Keratinocyte (primary cell): ENCODE measurements around the gene SAMD3.

Source experiments
- CTCF ChIP-seq, 3 experiments: IDR thresholded peaks in 1 of 3; conservative IDR thresholded peaks in 1 of 3; optimal IDR thresholded peaks in 1 of 3; 2 replicates in 2 of 3; 3 replicates in 1 of 3; pipeline versions ENCODE3 to v1.5.1; 2011; ENCODE audit warnings: low read length in 3 of 3, mild to moderate bottlenecking in 3 of 3, moderate library complexity in 2 of 3, control low read depth in 1 of 3, inconsistent platforms in 1 of 3; ENCODE audit not compliant: insufficient read depth in 2 of 3; ENCODE audit errors: extremely low read depth in 1 of 3
- EZH2 ChIP-seq: IDR thresholded peaks from one replicate; pipeline ENCODE4 v1.6.1; 2012; ENCODE audit warnings: inconsistent platforms, mild to moderate bottlenecking, low read length, moderate library complexity

DNA sequence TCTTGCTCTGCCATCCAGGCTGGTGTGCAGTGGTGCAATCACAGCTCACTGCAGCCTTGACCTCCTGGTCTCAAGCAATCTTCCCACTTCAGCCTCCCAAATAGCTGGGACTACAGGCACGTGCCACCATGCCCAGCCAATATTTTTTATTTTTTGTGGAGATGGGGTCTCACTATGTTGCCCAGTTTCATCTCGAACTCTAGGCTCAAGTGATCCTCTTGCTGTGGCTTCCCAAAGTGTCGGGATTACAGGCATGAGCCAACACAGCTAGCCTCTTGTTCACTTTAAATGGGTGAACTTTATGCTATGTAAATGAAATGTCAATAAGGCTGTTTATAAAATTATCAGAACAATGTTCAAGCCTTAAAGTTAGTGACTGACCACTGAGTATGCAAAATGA is 37.1 kb downstream of the SAMD3 start:
- TF ChIP-seq EZH2 (no peak), CTCF (optimal IDR thresholded peaks at IDR 0.05 in 1 of 3, IDR thresholded peaks at IDR 0.05 in 1 of 3, conservative IDR thresholded peaks at IDR 0.05 in 1 of 3; ENCODE audit: extremely low read depth in 1 of 3, insufficient read depth in 2 of 3, low read length in 3 of 3) (no peak)
